HG03159 (cell line): ENCODE data around the gene CFAP43.

ENCODE experiments used
- ATAC-seq: cut with Tn5 transposase; IDR thresholded peaks from one replicate; pipeline ENCODE4 v1.9.1; 2021; ENCODE audit warnings: mild to moderate bottlenecking, moderate library complexity; ENCODE audit not compliant: unreplicated experiment

The CFAP43 gene

GRCh38 chr10:104099941-104100340, 132.2 kb downstream of the CFAP43 start:
- no peak for ATAC-seq

GRCh38 chr10:104099269-104099668, 132.9 kb downstream of the CFAP43 start:
- ATAC-seq: no peak

DNA sequence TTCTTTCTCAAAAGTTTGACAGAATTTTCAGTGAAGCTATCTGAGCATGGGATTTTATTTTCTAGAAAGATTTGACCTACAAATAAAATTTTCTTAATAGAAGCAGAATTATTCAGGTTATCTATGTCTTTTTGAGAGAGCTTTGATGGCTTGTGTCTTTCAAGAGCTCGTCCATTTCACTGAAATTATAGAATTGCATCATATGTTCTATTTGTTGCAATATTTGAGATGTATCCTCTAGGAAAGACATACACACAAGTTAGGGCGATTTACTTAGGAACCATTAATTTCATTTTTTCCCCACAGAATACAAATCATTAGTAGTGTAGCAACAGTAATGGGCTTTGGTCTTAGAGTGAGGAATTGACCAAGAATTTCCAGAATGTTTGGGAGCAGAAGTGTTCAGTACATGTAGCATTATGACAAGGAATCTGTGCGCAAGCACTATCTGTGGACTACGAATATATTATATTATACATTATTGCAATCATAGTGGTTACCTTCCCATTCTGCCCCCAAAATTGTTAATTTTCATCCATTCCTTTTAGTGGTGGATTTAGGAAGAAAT, 133.7 kb downstream of the CFAP43 start:
- no peak for ATAC-seq

DNA sequence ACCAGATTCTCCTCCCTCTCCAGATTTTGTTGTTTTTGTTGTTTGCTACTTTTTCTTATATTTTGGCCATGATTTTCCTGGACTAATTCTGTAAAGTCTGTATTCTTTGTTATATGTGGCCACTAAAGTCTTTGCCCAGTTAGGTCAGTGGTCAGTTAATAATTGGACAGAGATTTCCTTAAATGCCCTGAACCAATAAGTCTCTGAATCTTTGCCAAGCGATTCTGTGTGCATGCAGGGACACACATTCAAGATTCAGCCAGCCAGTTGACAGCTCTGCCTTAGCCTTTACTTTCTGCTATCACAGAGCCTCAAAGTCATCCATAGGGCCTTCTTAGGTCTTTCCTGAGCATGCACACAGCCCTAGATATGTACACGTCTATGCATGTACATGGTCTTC, 135.5 kb downstream of the CFAP43 start:
- no peak for ATAC-seq

- ATAC-seq: no peak
These were observed 139.4 kb downstream of the CFAP43 start for GRCh38 chr10:104092749-104093148.

GRCh38 chr10:104090611-104091010, 141.6 kb downstream of the CFAP43 start:
- ATAC-seq: no peak

DNA sequence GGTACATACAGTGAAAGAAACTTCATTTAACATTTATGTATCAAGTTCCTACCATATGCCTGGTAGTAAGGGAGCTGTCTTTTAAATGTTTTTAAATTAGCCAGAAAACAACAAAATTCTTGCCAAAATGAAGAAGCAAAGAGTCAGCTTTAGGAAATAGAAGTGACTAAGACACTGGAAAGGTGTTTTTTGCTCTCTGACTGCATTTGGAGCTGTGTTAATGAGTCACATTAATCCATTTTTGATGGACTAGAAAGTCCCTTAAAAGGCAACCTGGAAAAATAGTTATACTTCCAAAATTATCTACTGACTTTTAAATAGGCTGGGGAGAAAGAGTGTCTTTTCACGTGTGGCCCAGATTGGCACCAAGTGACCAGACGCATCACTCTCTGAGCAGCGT, 142.5 kb downstream of the CFAP43 start:
- no peak for ATAC-seq

DNA sequence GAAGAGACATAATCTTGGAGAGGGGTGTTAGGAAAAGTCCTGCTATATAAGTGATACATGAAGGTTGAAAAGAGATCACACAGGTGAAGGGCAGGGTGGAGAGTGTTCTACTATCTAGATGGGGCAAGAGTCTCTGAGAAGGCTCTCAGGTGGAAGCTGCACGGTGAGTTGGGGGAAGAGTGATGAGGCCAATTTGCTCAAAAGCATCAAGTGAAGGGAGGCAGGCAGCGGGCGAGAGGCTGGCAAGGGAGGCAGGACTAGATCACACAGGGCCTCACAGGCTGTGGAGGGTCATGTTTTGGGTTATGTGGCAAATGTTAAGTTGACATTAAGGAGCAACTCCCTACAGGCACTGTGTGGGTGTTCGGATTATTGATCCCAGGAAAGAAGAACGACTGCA, 143.9 kb downstream of the CFAP43 start:
- no peak for ATAC-seq

DNA sequence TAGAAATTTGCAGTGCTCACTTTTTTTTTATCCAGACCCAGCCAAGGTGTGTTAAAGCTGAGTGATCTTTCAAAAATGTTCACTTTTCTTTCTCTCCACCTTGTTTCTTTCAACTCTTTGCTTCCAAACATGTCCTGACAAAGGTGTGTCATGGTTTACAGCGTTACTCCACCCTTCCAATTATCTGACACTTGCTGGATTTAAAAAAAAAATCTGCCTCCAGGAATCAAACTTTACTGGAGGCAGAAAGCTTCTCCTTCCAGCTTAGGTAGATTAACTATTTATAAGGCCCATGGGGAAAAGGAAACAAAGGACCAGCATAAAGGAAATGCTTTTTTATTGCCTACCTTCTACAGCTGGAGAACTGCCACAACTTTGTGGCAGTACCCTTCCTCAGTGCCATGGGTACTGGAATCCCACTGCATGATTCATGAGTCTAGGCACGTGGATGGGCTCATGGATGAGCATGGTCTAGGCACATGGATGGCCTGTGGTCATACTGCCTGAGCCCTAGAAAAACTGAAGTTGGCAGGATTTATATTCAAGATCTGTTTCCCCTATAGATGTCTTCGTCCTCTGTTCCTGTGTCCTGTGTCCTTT, 146.3 kb downstream of the CFAP43 start, which contains the start of gene COL17A1:
Gene COL17A1 (minus strand): TSS at position 80 of the 600 bp plus-strand sequence. CDS start 5,207 bp downstream, outside the sequence.
- ATAC-seq: no peak

DNA sequence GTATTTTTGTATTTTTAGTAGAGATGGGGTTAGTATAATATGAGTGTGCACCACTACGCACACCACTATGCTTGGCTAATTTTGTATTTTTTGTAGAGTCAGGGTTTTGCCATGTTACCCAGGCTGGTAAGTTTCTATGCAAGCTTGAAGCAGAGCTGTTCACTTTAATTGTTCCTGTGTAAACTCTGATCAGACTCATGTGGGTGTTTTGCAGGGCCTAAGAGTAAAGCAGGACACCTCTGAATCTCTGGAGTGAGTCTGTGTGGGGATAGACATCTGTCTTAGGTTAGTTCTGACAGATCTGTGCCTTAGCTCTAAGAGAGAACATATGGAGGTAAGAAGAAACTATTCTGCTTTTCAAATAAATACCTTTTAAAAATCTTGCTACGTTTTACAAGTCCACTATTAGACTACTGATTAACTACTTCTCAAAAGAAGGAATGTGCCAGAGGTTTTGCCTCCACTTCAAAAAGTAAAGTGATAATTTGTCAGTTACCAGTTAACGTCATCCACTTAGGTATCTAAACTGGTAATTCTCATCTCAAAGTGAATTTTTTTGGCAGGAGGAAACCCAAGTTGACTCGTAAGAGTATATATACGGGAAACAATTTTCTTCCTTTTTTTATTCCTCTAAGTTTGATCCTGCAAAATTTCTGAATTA, 147.6 kb downstream of the CFAP43 start:
- no peak for ATAC-seq

GRCh38 chr10:104081998-104082397, 150.2 kb downstream of the CFAP43 start:
- no peak for ATAC-seq

DNA sequence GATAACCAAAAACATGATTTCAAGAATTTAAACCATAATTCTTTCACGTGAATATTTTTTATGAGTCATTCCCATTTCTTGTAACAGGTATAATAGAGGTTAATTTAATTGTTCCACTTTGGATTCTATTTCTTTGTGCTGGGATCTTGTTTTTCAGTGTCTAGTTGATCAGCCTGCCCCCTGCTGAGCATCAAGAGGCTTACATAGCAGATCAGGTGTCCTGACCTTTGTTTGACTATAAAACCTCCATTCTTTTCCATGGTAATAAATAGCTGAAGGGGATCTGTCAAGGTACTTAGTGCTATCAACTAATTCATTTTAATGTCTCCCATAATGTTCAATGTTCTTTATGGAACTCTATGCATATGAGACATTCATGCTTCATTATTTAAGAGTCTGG, 151.4 kb downstream of the CFAP43 start:
- no peak for ATAC-seq
